Immature natural killer cell (primary cell): Measurements from ENCODE around the gene ABCA4. TPM values are rescaled to one million over a fixed set of nuclear protein-coding genes. Genes with fewer than 3 reads are reported as not detected.

Source experiments
- DNase-seq, 3 donors: peaks; one replicate each; pipeline ENCODE4 v3.0.0; 2022; ENCODE audit warnings: mixed read lengths in 1 of 3
- H3K27ac Mint-ChIP-seq, 6 donors: one replicate each; pipeline ENCODE4 v1.8.0; 2020; ENCODE audit warnings: mixed read lengths in 6 of 6, mild to moderate bottlenecking in 5 of 6, inconsistent platforms in 4 of 6, moderate library complexity in 3 of 6
- H3K27me3 Mint-ChIP-seq, 3 donors: one replicate each; pipeline ENCODE4 v1.8.0; 2020 to 2021; ENCODE audit warnings: low read depth in 3 of 3, mild to moderate bottlenecking in 3 of 3, mixed read lengths in 3 of 3, moderate library complexity in 3 of 3, inconsistent platforms in 1 of 3
- H3K36me3 Mint-ChIP-seq, 3 donors: one replicate each; pipeline ENCODE4 v1.8.0; 2020; ENCODE audit warnings: mixed read lengths in 3 of 3, inconsistent platforms in 2 of 3, mild to moderate bottlenecking in 2 of 3
- H3K4me1 Mint-ChIP-seq, 2 donors: one replicate each; pipeline ENCODE4 v1.8.0; 2020; ENCODE audit warnings: inconsistent platforms in 2 of 2, mild to moderate bottlenecking in 2 of 2, mixed read lengths in 2 of 2, moderate library complexity in 1 of 2
- H3K4me3 Mint-ChIP-seq, 5 donors: one replicate each; pipeline ENCODE4 v1.8.0; 2020; ENCODE audit warnings: mild to moderate bottlenecking in 5 of 5, mixed read lengths in 5 of 5, inconsistent platforms in 3 of 5, moderate library complexity in 3 of 5
- H3K9me3 Mint-ChIP-seq, 6 donors: one replicate each; pipeline ENCODE4 v1.8.0; 2020; ENCODE audit warnings: mild to moderate bottlenecking in 6 of 6, mixed read lengths in 6 of 6, inconsistent platforms in 4 of 6, moderate library complexity in 3 of 6
- polyA plus RNA-seq, 3 donors: library from polyadenylated mRNA; unstranded; fragments of 300-500 nt; fragmentation: Illumina TruSeq; gene quantifications; one replicate each; pipeline ENCODE4 v1.2.3, GENCODE V29; 2021

The ABCA4 gene
- polyA plus RNA-seq, 3 donors from 2014 or later = 0.08 TPM; not detected in 2

DNA sequence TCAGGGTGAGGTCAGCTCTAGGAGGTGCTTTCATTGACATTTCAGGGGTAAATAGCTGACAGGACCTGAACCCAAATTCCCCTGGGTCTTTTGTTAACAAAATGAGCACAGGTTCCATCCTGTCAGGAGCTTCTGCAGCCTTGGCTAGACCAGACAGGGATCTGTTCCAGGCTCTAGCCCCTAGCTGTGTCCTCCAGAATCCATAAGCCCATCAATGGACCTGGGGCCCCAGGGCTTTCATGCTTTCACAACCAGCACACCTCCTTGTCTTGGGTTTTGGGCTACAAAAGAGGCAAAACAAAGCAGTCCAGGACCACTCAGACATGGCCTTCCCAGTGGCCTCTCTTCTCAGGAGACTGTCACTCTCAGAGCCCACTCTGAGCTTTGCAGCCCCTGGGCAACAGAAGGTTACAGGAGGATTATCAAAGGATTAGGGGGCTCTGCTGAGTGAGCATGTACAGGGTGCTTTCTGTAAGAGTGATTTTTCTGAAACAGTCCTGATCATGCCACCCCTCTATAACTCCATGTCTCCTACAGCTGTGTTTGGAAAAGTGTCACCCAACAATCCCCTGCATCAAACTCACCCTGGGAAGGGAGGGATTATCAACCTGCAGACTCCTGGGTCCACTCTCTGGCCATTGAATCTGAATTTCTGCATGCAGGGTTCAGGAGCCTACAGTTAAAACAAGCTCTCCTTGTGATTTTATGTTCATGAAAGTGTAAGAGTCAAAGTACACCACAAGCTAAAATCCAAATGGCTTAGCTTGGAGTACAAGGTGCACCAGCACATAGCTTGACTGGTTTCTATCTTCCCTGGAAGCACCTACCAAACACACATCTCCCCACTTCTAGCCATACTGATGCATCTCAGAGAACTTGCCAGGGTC, 144.0 kb downstream of the ABCA4 start:
- Mint-ChIP-seq H3K27ac (no peak overlapping the region), H3K36me3 (peaks cover 0 to 4% (median 0%) of the 10 kb centered on the region in 3 donors), H3K9me3 (no peaks in the 10 kb centered on the region), H3K4me1 (no peaks in the 10 kb centered on the region), H3K4me3 (no peak overlapping the region), H3K27me3 (peaks cover 0 to 3% (median 1%) of the 10 kb centered on the region in 3 donors)
- no peak for DNase-seq

- Mint-ChIP-seq H3K9me3 (no peaks in the 10 kb centered on the region), H3K27me3 (peaks cover 0 to 3% (median 1%) of the 10 kb centered on the region in 3 donors), H3K36me3 (peaks cover 0 to 4% (median 0%) of the 10 kb centered on the region in 3 donors), H3K4me3 (no peak overlapping the region), H3K4me1 (no peaks in the 10 kb centered on the region), H3K27ac (no peak overlapping the region)
- no peak for DNase-seq
These were observed 144.7 kb downstream of the ABCA4 start for GRCh38 chr1:93976291-93976690.

DNA sequence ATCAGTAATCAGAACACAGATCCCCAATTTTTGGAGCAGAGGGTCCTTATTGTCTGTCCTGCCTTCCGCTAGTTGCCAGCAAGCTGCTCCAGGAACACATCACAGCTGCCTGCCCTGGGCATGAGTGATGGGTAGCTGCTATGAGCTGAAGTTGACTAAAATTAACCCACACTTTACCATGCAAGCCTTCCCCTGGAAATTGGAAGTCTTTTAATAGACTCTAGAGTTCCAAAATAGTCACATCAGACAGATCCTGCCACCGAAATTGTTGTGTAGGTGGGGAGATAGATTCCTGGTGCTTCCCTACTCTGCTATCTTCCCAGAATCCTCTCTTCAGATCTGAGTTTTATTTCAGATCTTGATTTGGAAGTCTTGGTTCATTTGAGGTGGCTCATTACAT, 148.6 kb downstream of the ABCA4 start:
- H3K4me3 Mint-ChIP-seq = no peak overlapping the region
- DNase-seq = no peak
- H3K36me3 Mint-ChIP-seq = no peaks in the 10 kb centered on the region
- H3K27me3 Mint-ChIP-seq = no peaks in the 10 kb centered on the region
- no peaks in the 10 kb centered on the region for H3K4me1 Mint-ChIP-seq
- no peaks in the 10 kb centered on the region for H3K9me3 Mint-ChIP-seq
- H3K27ac Mint-ChIP-seq = no peak overlapping the region

DNA sequence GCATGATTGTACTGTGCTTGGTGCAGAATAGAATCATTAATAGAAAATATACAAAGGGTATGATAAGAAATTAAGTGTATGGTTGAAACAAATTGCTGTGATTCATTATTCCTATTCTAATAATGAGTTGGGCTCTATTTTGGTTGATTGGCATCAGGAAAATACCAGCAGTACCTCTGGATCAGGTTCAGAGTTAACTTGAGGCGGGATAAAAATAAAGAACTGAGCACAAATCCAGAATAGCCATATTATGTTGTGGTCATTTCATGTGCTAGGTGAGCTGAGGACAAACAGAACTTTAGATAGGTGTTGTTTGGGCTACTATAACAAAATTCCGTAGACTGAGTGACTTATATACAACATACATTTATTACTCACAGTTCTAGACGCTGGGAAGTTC, 151.1 kb downstream of the ABCA4 start:
- Mint-ChIP-seq H3K4me1 (no peaks in the 10 kb centered on the region), H3K4me3 (no peak overlapping the region), H3K27ac (no peak overlapping the region), H3K36me3 (no peaks in the 10 kb centered on the region), H3K9me3 (no peaks in the 10 kb centered on the region), H3K27me3 (no peaks in the 10 kb centered on the region)
- no peak for DNase-seq

- H3K4me3 Mint-ChIP-seq = no peak overlapping the region
- H3K36me3 Mint-ChIP-seq = no peaks in the 10 kb centered on the region
These were observed 151.6 kb downstream of the ABCA4 start for GRCh38 chr1:93969371-93969770.

DNA sequence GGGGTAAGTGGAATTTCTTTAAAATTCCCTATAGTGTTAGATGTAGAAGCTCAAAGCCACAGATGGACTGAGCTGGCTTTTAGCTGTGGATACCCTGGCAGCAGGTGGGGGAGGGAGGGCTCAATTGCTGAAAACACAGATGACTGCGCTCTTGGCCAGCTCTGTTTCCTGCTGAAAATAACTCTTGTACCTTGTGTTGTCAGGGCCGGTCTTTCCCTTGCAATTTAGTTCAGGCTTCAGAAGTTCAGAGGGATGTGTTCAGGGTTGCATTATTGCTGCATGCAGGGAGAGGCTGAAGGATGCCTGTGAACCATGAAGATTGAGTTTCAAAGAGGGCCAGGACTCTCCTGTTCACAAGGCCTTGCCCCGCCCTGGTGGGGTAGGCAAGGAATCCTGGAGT, 153.6 kb downstream of the ABCA4 start:
- Mint-ChIP-seq H3K4me1 (no peaks in the 10 kb centered on the region), H3K36me3 (peaks cover 0 to 3% (median 0%) of the 10 kb centered on the region in 3 donors), H3K27ac (no peak overlapping the region), H3K4me3 (no peak overlapping the region), H3K9me3 (no peaks in the 10 kb centered on the region), H3K27me3 (no peaks in the 10 kb centered on the region)
- DNase-seq = no peak

More at GRCh38 chr1:93969371-93969770, 151.6 kb downstream of the ABCA4 start:
- no peaks in the 10 kb centered on the region for H3K27me3 Mint-ChIP-seq
- no peak for DNase-seq
- no peak overlapping the region for H3K27ac Mint-ChIP-seq
- H3K4me1 Mint-ChIP-seq = no peaks in the 10 kb centered on the region
- no peaks in the 10 kb centered on the region for H3K9me3 Mint-ChIP-seq

DNA sequence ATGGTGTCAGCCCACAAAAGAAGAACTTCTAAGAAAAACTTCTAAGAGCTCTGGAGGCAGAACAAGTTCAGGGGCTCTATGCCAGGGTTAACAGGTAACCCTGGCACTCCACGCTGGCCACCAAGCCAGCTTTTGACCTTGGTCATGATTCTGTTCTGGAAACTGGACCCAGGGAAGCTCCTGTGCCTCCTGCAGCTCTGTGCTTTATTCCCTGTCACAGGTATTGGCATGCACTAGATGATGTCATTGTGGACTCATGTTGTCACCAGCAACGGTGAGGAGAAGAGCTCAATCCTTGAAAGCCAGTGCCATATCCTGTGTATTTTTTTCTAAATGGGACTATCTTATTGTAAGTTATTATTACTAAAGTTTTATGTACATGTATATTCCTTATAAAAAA, 155.1 kb downstream of the ABCA4 start:
- DNase-seq = no peak
- no peaks in the 10 kb centered on the region for H3K9me3 Mint-ChIP-seq
- no peaks in the 10 kb centered on the region for H3K4me1 Mint-ChIP-seq
- H3K36me3 Mint-ChIP-seq = peaks cover 0 to 7% (median under 1%) of the 10 kb centered on the region in 3 donors
- no peak overlapping the region for H3K27ac Mint-ChIP-seq
- no peaks in the 10 kb centered on the region for H3K27me3 Mint-ChIP-seq
- no peak overlapping the region for H3K4me3 Mint-ChIP-seq

DNA sequence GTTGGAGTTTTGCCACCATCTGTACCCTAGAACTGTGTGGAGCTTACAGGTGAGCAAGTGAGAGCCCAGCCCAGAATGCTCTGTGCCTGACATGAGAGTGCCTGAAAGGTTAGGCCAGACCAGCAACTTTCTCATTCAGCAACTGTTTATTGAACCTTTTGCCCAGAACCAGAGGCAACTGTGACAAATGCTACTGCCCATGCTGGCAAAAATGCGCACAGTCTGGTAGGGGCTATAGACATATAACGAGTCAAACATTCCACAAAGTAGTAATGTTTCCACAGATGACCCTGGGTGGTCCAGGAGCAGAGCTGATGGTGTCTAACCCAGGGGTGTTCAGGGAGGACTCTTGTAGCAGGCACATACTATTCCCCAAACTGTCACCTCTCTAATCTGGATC, 155.7 kb downstream of the ABCA4 start:
- no peak for DNase-seq
- H3K27me3 Mint-ChIP-seq = no peaks in the 10 kb centered on the region
- H3K27ac Mint-ChIP-seq = no peak overlapping the region
- H3K4me3 Mint-ChIP-seq = no peak overlapping the region
- no peaks in the 10 kb centered on the region for H3K9me3 Mint-ChIP-seq
- no peaks in the 10 kb centered on the region for H3K4me1 Mint-ChIP-seq
- peaks cover 0 to 11% (median 3%) of the 10 kb centered on the region in 3 donors for H3K36me3 Mint-ChIP-seq

GRCh38 chr1:93964777-93965200, 156.2 kb downstream of the ABCA4 start:
- no peak overlapping the region for H3K4me3 Mint-ChIP-seq
- H3K4me1 Mint-ChIP-seq = no peaks in the 10 kb centered on the region
- no peaks in the 10 kb centered on the region for H3K9me3 Mint-ChIP-seq
- no peak overlapping the region for H3K27ac Mint-ChIP-seq
- H3K36me3 Mint-ChIP-seq = peaks cover 0 to 11% (median 6%) of the 10 kb centered on the region in 3 donors
- no peak for DNase-seq
- H3K27me3 Mint-ChIP-seq = no peaks in the 10 kb centered on the region

DNA sequence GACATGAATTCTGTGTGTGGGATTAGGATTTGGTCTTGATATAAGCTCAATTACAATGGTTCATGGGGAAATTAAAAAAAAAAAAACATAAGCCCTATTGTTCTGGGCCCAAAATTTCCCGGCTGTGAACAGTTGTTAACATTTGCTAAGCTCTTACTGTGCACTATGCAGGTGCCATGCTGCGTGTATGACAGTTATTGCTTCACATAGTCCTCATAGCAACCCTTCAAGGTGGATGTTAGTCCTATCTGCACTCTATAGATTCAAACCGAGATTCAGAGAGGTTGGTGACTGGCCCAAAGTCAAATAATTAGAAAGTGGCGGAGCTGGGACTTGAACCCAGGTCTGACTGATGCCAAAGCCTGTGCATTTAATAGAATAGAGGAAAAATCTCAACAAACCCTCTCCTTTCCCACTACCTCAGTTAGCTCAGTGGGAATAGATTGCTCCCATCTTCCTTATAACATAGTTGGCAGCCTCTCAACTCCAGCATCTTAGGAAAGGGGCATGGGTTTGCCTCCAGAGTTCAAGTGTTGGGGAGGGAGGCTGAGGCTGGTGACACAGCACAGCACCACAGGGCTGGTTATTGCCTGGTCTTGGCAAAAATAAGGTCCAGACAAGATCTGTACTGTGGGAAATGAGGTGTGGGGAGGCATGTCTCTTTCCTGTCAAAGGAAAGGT, 156.7 kb downstream of the ABCA4 start:
- Mint-ChIP-seq H3K4me1 (no peaks in the 10 kb centered on the region), H3K27ac (no peak overlapping the region), H3K27me3 (no peaks in the 10 kb centered on the region), H3K4me3 (no peak overlapping the region), H3K36me3 (peaks cover 0 to 11% (median 6%) of the 10 kb centered on the region in 3 donors), H3K9me3 (peaks cover 0 to 2% (median 0%) of the 10 kb centered on the region in 6 donors)
- DNase-seq = no peak

GRCh38 chr1:93963585-93963984, 157.4 kb downstream of the ABCA4 start:
- Mint-ChIP-seq H3K36me3 (peaks cover 0 to 11% (median 6%) of the 10 kb centered on the region in 3 donors), H3K27me3 (no peaks in the 10 kb centered on the region), H3K27ac (no peak overlapping the region), H3K4me1 (no peaks in the 10 kb centered on the region), H3K4me3 (no peak overlapping the region), H3K9me3 (peaks cover 0 to 3% (median 0%) of the 10 kb centered on the region in 6 donors)
- no peak for DNase-seq

GRCh38 chr1:93961906-93962305, 159.0 kb downstream of the ABCA4 start:
- Mint-ChIP-seq H3K4me3 (no peak overlapping the region), H3K4me1 (peaks cover 2 to 7% of the 10 kb centered on the region in 2 donors), H3K36me3 (peaks cover 0 to 23% (median 14%) of the 10 kb centered on the region in 3 donors)

GRCh38 chr1:93961443-93961842, 159.5 kb downstream of the ABCA4 start:
- DNase-seq = no peak
- Mint-ChIP-seq H3K9me3 (peaks cover 0 to 12% (median 7%) of the 10 kb centered on the region in 6 donors), H3K27ac (no peak overlapping the region), H3K4me3 (no peak overlapping the region), H3K36me3 (peaks cover under 1 to 23% (median 14%) of the 10 kb centered on the region in 3 donors), H3K4me1 (peaks cover 2 to 7% of the 10 kb centered on the region in 2 donors), H3K27me3 (no peaks in the 10 kb centered on the region)

More at GRCh38 chr1:93961906-93962305, 159.0 kb downstream of the ABCA4 start:
- no peaks in the 10 kb centered on the region for H3K27me3 Mint-ChIP-seq
- H3K27ac Mint-ChIP-seq = no peak overlapping the region
- H3K9me3 Mint-ChIP-seq = peaks cover 0 to 9% (median 7%) of the 10 kb centered on the region in 6 donors
- DNase-seq = no peak

GRCh38 chr1:93960641-93961147, 160.3 kb downstream of the ABCA4 start:
- peaks cover 7 to 19% (median 13%) of the 10 kb centered on the region in 6 donors for H3K9me3 Mint-ChIP-seq
- H3K4me1 Mint-ChIP-seq = peaks cover 2 to 7% of the 10 kb centered on the region in 2 donors
- no peak overlapping the region for H3K27ac Mint-ChIP-seq
- H3K4me3 Mint-ChIP-seq = no peak overlapping the region
- H3K27me3 Mint-ChIP-seq = peaks cover 0 to 2% (median 0%) of the 10 kb centered on the region in 3 donors
- DNase-seq = no peak
- H3K36me3 Mint-ChIP-seq = peaks cover 8 to 28% (median 20%) of the 10 kb centered on the region in 3 donors
